GM12878 (cell line): ENCODE measurements around the gene SNRNP200.

Experiments
- CTCF ChIP-seq, 3 experiments: IDR thresholded peaks in 2 of 3; conservative IDR thresholded peaks in 1 of 3; 2 replicates each; pipeline ENCODE4 v1.5.1; 2011; ENCODE audit warnings: low read depth in 3 of 3, low read length in 3 of 3, mild to moderate bottlenecking in 3 of 3, control low read depth in 2 of 3, moderate library complexity in 2 of 3, inconsistent platforms in 1 of 3, mixed read lengths in 1 of 3; ENCODE audit not compliant: control insufficient read depth in 2 of 3, insufficient read depth in 1 of 3; ENCODE audit errors: extremely low read depth in 1 of 3
- JUNB ChIP-seq: IDR thresholded peaks from 2 replicates; pipeline ENCODE4 v1.6.1; 2016; ENCODE audit warnings: antibody characterized with exemption, mild to moderate bottlenecking
- POLR2A ChIP-seq: IDR thresholded peaks from 2 replicates; pipeline ENCODE4 v1.6.1; 2011; ENCODE audit warnings: low read depth, mild to moderate bottlenecking, low read length
- SIN3A ChIP-seq: IDR thresholded peaks from 2 replicates; pipeline ENCODE4 v1.6.1; 2012; ENCODE audit warnings: low read depth, low read length, improper control_type of control experiment
- SMC3 ChIP-seq: IDR thresholded peaks from 2 replicates; pipeline ENCODE4 v1.6.1; 2011; ENCODE audit warnings: low read length, improper control_type of control experiment, borderline replicate concordance
- TBL1XR1 ChIP-seq: IDR thresholded peaks from 2 replicates; pipeline ENCODE4 v1.6.1; 2012; ENCODE audit warnings: low read depth, low read length, improper control_type of control experiment
- USF1 ChIP-seq: IDR thresholded peaks from 2 replicates; pipeline ENCODE4 v1.6.1; 2011; ENCODE audit warnings: borderline replicate concordance, low read depth, mild to moderate bottlenecking, moderate library complexity, mixed read lengths, low read length; ENCODE audit not compliant: insufficient read depth; ENCODE audit errors: extremely low read length

GRCh38 chr2:96264086-96264485 is 41.3 kb downstream of the SNRNP200 start:
- TF ChIP-seq CTCF (IDR thresholded peaks at IDR 0.05 in 2 of 3, conservative IDR thresholded peaks at IDR 0.05 in 1 of 3; ENCODE audit: control insufficient read depth in 2 of 3, extremely low read depth in 1 of 3, insufficient read depth in 1 of 3, low read depth in 3 of 3, low read length in 3 of 3), result no peak
- TF ChIP-seq JUNB, result no peak
- TF ChIP-seq POLR2A, result no peak
- no peak for TF ChIP-seq SMC3
- no peak for TF ChIP-seq TBL1XR1
- TF ChIP-seq USF1, result no peak
- no peak for TF ChIP-seq SIN3A
